Cerebellar cortex (tissue), 1 donor: ENCODE data around the gene CFAP45.

Experiments used
- DNase-seq: peaks from one replicate; pipeline ENCODE4 v3.0.0-alpha.2; 2015; ENCODE audit warnings: low spot score

The CFAP45 gene

GRCh38 chr1:159900086-159900680 is at the start of gene CFAP45:
TSS of gene CFAP45 (minus strand) at chr1:159900165. CDS start at chr1:159900098, 67 bp downstream.
- no peak for DNase-seq

- no peak for DNase-seq
These were observed 49.2 kb upstream of the CFAP45 start for GRCh38 chr1:159949123-159949522.

GRCh38 chr1:159947942-159948341 is 48.0 kb upstream of the CFAP45 start:
- no peak for DNase-seq

- DNase-seq = peak; percentile 20
These were observed 46.5 kb upstream of the CFAP45 start for GRCh38 chr1:159946242-159947187.

GRCh38 chr1:159945483-159946241 is 45.7 kb upstream of the CFAP45 start, which contains the start of gene IGSF9:
TSS of gene IGSF9 (minus strand) at chr1:159945613. CDS start at chr1:159943454, 2,159 bp downstream.
- DNase-seq = peak; percentile 72

GRCh38 chr1:159944623-159945455 is 44.9 kb upstream of the CFAP45 start:
- no peak for DNase-seq

- DNase-seq = no peak
These were observed 44.1 kb upstream of the CFAP45 start for GRCh38 chr1:159943908-159944622.

GRCh38 chr1:159943278-159943640 is 43.3 kb upstream of the CFAP45 start:
- no peak for DNase-seq

- no peak for DNase-seq
These were observed 42.8 kb upstream of the CFAP45 start for GRCh38 chr1:159942632-159943277.

- no peak for DNase-seq
These were observed 41.9 kb upstream of the CFAP45 start for GRCh38 chr1:159941591-159942560.

GRCh38 chr1:159941141-159941540 is 41.2 kb upstream of the CFAP45 start:
- DNase-seq = no peak

- peak; percentile 43 for DNase-seq
These were observed 40.1 kb upstream of the CFAP45 start for GRCh38 chr1:159940006-159940620.

- no peak for DNase-seq
These were observed 39.7 kb upstream of the CFAP45 start for GRCh38 chr1:159939678-159940002.

- DNase-seq = no peak
These were observed 39.1 kb upstream of the CFAP45 start for GRCh38 chr1:159938905-159939677.

GRCh38 chr1:159938211-159938852 is 38.4 kb upstream of the CFAP45 start:
- no peak for DNase-seq

GRCh38 chr1:159937054-159937750 is 37.2 kb upstream of the CFAP45 start:
- DNase-seq = no peak
